Smooth muscle cell (in vitro differentiated cells): ENCODE data around the gene SIRPA. TPM values are rescaled to one million over a fixed set of nuclear protein-coding genes. Genes with fewer than 3 reads are reported as not detected.

Experiments
- DNase-seq: peaks from one replicate; lab custom pipeline; 2025; ENCODE audit not compliant: unreplicated experiment; lab: John Stamatoyannopoulos, UW
- H2AFZ ChIP-seq: fragments of 200-600 bp; sonication (generic); 2 replicates; pipeline ENCODE4 v1.6.0; 2016; ENCODE audit warnings: antibody characterized with exemption, low read depth, mild to moderate bottlenecking
- H3F3A ChIP-seq: fragments of 200-600 bp; sonication (generic); 2 replicates; pipeline ENCODE4 v1.6.0; 2017; ENCODE audit warnings: antibody characterized with exemption, low read depth
- H3K27ac ChIP-seq: fragments of 200-600 bp; sonication (generic); 2 replicates; pipeline ENCODE4 v1.5.1; 2016; ENCODE audit warnings: low read depth, mild to moderate bottlenecking
- H3K27me3 ChIP-seq: fragments of 200-600 bp; sonication (generic); 2 replicates; pipeline ENCODE4 v1.6.1; 2016; ENCODE audit warnings: low read depth, mild to moderate bottlenecking
- H3K36me3 ChIP-seq: fragments of 200-600 bp; sonication (generic); 2 replicates; pipeline ENCODE4 v1.5.1; 2016; ENCODE audit warnings: low read depth
- H3K4me1 ChIP-seq: fragments of 200-600 bp; sonication (generic); 2 replicates; pipeline ENCODE4 v1.5.1; 2016; ENCODE audit warnings: low read depth
- H3K4me2 ChIP-seq: fragments of 200-600 bp; sonication (generic); 2 replicates; pipeline ENCODE4 v1.6.0; 2016; ENCODE audit warnings: mild to moderate bottlenecking
- H3K4me3 ChIP-seq: fragments of 200-600 bp; sonication (generic); 2 replicates; pipeline ENCODE4 v1.5.1; 2016; ENCODE audit warnings: mild to moderate bottlenecking
- H3K79me2 ChIP-seq: fragments of 200-600 bp; sonication (generic); 2 replicates; pipeline ENCODE4 v1.6.0; 2016; ENCODE audit warnings: low read depth, mild to moderate bottlenecking
- H3K9ac ChIP-seq: fragments of 200-600 bp; sonication (generic); 2 replicates; pipeline ENCODE4 v1.6.0; 2016; ENCODE audit warnings: low read depth
- H3K9me3 ChIP-seq: fragments of 200-600 bp; sonication (generic); replicated peaks from 2 replicates; pipeline ENCODE4 v1.5.1; 2016; ENCODE audit warnings: low read depth
- H4K20me1 ChIP-seq: fragments of 200-600 bp; sonication (generic); 2 replicates; pipeline ENCODE4 v1.6.0; 2016; ENCODE audit warnings: low read depth
- WGBS: methylation state at CpG from one replicate; pipeline ENCODE4 v1.1.7; 2016; ENCODE audit warnings: low lambda C conversion rate; 5-methylcytosine and 5-hydroxymethylcytosine counted together
- polyA plus RNA-seq: library from polyadenylated mRNA; unstranded; fragments of >200 nt; fragmentation: Nextera tagmentation; extraction: Ambion mirVana; gene quantifications from 2 replicates; pipeline ENCODE4 v1.2.1, GENCODE V29; 2016
- total RNA-seq: library from RNA; depleted of rRNA; stranded (reverse); fragments of >200 nt; gene quantifications from 2 replicates; pipeline ENCODE4 v1.2.3, GENCODE V29; 2014
- TF ChIP-seq, protein P1 (sequence below): fragments of 200-600 bp; sonication (generic); IDR thresholded peaks from 2 replicates; pipeline ENCODE4 v1.5.1; 2017; ENCODE audit warnings: borderline replicate concordance, mild to moderate bottlenecking, antibody characterized with exemption; ENCODE audit not compliant: insufficient read depth, poor library complexity, severe bottlenecking

Gene SIRPA
- total and polyA plus RNA-seq, 2 experiments from 2014 or later, result 8.3 to 14.5 TPM

DNA sequence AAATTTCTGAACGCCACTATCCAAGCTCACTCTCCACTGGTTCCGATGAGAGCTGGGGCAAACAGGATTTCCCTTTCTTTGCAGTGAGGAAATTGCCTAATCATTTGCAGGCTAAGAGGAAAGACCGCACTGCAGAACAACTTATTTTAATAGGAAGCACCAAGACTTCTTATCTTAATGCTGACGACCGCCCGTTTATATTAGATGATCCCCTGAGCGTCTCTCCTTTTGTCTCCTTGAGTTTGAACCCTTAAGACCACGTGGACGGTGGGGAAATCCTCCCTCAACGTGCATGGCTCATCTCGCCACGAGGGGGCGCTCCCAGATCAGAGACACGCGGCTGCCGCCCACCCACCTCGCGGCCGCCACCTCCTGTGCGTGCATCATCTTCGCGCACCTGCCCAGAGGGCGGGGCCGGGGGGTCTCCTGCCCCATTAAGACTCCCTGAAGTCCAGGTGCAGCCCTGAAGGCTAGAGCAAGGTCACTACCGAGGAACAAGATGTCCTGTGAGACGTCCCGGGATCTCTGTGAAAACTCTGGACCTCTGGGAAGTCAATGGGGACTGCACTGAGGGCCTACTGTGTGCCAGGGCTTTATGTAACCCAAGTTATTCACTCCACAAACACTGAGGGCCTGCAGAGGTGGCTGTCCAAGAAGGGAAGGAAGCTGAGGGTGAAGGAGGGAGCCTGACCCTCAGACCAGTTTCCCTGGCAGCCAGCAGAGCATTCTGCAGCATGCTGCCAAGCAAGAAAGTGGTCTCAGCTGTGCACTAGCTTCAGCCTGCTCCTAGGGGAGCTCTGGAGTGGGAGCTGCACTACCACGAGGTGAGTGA, 70.5 kb downstream of the SIRPA start:
- Histone ChIP-seq H3K9ac (no peak overlapping the region), H4K20me1 (no peaks in the 10 kb centered on the region), H3K36me3 (no peaks in the 10 kb centered on the region), H3K9me3 (no peaks in the 10 kb centered on the region), H3K4me3 (peak overlapping the region; percentile 41), H3K27ac (no peak overlapping the region), H3K79me2 (no peaks in the 10 kb centered on the region), H3F3A (no peaks in the 10 kb centered on the region), H3K4me2 (peak overlapping the region; percentile 80), H2AFZ (peak overlapping the region; percentile 92), H3K4me1 (peaks cover 20% of the 10 kb centered on the region), H3K27me3 (peaks cover 38% of the 10 kb centered on the region)
- TF ChIP-seq, protein P1, sequence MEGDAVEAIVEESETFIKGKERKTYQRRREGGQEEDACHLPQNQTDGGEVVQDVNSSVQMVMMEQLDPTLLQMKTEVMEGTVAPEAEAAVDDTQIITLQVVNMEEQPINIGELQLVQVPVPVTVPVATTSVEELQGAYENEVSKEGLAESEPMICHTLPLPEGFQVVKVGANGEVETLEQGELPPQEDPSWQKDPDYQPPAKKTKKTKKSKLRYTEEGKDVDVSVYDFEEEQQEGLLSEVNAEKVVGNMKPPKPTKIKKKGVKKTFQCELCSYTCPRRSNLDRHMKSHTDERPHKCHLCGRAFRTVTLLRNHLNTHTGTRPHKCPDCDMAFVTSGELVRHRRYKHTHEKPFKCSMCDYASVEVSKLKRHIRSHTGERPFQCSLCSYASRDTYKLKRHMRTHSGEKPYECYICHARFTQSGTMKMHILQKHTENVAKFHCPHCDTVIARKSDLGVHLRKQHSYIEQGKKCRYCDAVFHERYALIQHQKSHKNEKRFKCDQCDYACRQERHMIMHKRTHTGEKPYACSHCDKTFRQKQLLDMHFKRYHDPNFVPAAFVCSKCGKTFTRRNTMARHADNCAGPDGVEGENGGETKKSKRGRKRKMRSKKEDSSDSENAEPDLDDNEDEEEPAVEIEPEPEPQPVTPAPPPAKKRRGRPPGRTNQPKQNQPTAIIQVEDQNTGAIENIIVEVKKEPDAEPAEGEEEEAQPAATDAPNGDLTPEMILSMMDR, result peak; percentile 98
- DNase-seq, result peak; percentile 38
- WGBS, result 10% methylated on average over 26 of the region's 28 CpGs

DNA sequence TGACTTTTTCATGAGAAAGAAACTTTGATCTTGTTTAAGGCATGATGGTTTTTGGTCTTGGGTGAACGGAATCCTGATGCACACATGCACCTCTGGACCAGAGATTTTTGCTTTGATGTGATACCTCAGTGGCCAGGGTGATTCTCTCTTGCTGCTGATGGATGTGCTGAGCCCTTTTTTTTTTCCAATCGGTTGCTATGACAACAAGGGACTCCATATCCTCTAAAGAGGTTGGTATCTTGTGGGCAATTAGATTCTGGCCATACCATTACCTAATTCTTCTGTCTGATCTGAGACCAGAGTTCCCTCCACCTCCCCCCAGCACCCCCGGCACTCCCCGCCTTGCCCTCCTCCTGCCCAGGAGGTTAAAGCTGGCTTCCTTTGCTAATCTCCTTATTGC, 73.8 kb downstream of the SIRPA start:
- H3K9me3 ChIP-seq, result no peaks in the 10 kb centered on the region
- no peak overlapping the region for H2AFZ ChIP-seq
- H3K27me3 ChIP-seq, result peaks cover 35% of the 10 kb centered on the region
- no peak overlapping the region for H3K4me3 ChIP-seq
- no peaks in the 10 kb centered on the region for H3K36me3 ChIP-seq
- H3K4me1 ChIP-seq, result peaks cover 31% of the 10 kb centered on the region
- TF ChIP-seq, protein P1, result no peak
- H3K9ac ChIP-seq, result no peak overlapping the region
- H3K79me2 ChIP-seq, result no peaks in the 10 kb centered on the region
- no peak for DNase-seq
- no peak overlapping the region for H3K4me2 ChIP-seq
- H3K27ac ChIP-seq, result no peak overlapping the region
- 84% methylated on average over 4 of the region's 4 CpGs for WGBS
- no peaks in the 10 kb centered on the region for H3F3A ChIP-seq
- H4K20me1 ChIP-seq, result no peaks in the 10 kb centered on the region

DNA sequence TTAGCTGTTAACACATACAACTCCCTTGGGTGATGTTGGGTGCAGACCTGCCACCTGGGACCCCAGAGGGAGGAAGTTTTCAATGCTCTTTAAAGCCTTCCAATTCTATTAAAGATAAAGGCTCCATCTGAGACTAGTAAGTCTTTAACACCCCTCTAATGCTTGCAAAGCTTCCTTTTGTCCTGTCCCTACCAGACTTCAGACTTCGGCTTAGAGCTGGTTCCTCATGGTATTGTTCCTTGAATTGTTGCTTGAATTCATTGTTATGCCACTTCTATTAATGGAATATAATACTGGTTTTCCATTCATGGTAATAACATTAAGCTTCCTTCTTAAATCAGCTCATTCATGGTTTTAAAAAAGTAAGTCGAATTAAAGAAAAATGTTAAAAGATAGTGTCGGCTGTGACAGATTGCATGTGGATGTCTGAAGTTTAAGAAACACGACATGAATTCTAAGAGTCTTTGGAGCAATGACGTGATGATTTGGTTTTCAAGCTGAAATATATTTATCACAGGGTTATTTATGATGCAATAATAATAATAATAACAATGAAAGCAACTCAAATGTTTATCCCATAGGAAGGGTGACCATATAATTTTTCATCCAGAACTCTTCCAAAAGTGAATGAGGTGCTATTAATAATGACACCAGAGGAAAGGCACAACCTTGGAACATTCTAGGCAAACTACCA, 76.8 kb downstream of the SIRPA start:
- Histone ChIP-seq H3K9ac (no peak overlapping the region), H3K36me3 (no peaks in the 10 kb centered on the region), H3K79me2 (no peaks in the 10 kb centered on the region), H3K4me2 (no peak overlapping the region), H3K9me3 (no peaks in the 10 kb centered on the region), H3F3A (no peaks in the 10 kb centered on the region), H3K27me3 (peaks cover 32% of the 10 kb centered on the region), H3K4me3 (no peak overlapping the region), H3K27ac (no peak overlapping the region), H2AFZ (no peak overlapping the region), H3K4me1 (peaks cover 27% of the 10 kb centered on the region), H4K20me1 (no peaks in the 10 kb centered on the region)
- no peak for DNase-seq
- TF ChIP-seq, protein P1, result no peak
- WGBS, result 79% methylated on average over 5 of the region's 5 CpGs
